ENCODE data around the gene HIVEP3.

DNA sequence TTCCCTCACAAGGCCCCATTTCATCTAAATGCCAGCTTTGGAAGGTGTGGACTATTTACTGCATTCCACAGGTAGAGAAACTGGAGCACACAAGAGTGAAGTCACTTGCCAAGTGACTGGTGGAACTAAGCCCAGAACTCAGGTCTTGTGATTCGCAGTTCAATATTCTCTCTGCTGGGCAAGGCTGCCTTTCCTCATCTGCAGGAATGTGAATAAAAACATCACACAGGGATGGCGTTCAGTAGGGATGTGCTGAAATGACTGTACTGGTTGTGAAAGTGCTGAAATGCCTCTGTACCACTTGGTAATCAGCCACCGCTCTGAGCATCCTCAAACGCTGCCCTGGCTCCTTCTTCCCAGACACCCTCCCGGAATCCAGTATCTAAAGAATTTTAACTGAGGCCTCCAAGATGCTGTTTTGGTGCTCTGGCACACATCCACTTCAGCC is 145.6 kb downstream of the HIVEP3 start:
- no peak for TF ChIP-seq EP300 (IDR thresholded peaks at IDR 0.05)
- TF ChIP-seq, protein P1, sequence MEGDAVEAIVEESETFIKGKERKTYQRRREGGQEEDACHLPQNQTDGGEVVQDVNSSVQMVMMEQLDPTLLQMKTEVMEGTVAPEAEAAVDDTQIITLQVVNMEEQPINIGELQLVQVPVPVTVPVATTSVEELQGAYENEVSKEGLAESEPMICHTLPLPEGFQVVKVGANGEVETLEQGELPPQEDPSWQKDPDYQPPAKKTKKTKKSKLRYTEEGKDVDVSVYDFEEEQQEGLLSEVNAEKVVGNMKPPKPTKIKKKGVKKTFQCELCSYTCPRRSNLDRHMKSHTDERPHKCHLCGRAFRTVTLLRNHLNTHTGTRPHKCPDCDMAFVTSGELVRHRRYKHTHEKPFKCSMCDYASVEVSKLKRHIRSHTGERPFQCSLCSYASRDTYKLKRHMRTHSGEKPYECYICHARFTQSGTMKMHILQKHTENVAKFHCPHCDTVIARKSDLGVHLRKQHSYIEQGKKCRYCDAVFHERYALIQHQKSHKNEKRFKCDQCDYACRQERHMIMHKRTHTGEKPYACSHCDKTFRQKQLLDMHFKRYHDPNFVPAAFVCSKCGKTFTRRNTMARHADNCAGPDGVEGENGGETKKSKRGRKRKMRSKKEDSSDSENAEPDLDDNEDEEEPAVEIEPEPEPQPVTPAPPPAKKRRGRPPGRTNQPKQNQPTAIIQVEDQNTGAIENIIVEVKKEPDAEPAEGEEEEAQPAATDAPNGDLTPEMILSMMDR (IDR thresholded peaks at IDR 0.05), result no peak
- no peak for TF ChIP-seq POLR2AphosphoS5 (IDR thresholded peaks at IDR 0.05)
- TF ChIP-seq POLR2A (IDR thresholded peaks at IDR 0.05; ENCODE audit: low read depth), result no peak
